ENCODE measurements around the gene DEFB114. TPM values are rescaled to one million over a fixed set of nuclear protein-coding genes. Genes with fewer than 3 reads are reported as not detected.

Gene DEFB114
- total and polyA plus RNA-seq, 7 experiments from 2014 or later = not detected

GRCh38 chr6:49939993-49940498, 23.9 kb downstream of the DEFB114 start:
- Mint-ChIP-seq H3K4me3 (no peak overlapping the region), H3K27me3 (no peaks in the 10 kb centered on the region), H3K9me3 (peaks cover 0 to 10% (median 3%) of the 10 kb centered on the region in 11 donors), H3K4me1 (no peaks in the 10 kb centered on the region), H3K36me3 (no peaks in the 10 kb centered on the region), H3K27ac (no peak overlapping the region)
- H3K9me3 ChIP-seq (ENCODE audit: control insufficient read depth in 2 of 3, low read length in 3 of 3) = no peaks in the 10 kb centered on the region
- DNase-seq = no peak
- H3K27ac ChIP-seq (ENCODE audit: low read depth, low read length) = no peak overlapping the region
- no peaks in the 10 kb centered on the region for H3K36me3 ChIP-seq (ENCODE audit: control insufficient read depth in 2 of 3, insufficient read depth in 3 of 3, low read length in 3 of 3)
- no peaks in the 10 kb centered on the region for H3K4me1 ChIP-seq (ENCODE audit: control insufficient read depth in 2 of 2, insufficient read depth in 2 of 2, low read length in 2 of 2)
- POLR2A ChIA-PET = no interaction called here
- ATAC-seq = no peak
- CTCF ChIA-PET = no interaction called here
- intact Hi-C loops (cut with micrococcal nuclease) = no loop called here
- no peaks in the 10 kb centered on the region for H3K27me3 ChIP-seq (ENCODE audit: control insufficient read depth in 2 of 2, insufficient read depth in 2 of 2, low read length in 2 of 2)
- H3K4me3 ChIP-seq (ENCODE audit: low read length) = no peak overlapping the region

GRCh38 chr6:49937811-49938210, 26.2 kb downstream of the DEFB114 start:
- intact Hi-C loops (cut with micrococcal nuclease) = no loop called here
- H3K27ac ChIP-seq (ENCODE audit: low read depth, low read length) = no peak overlapping the region
- H3K9me3 ChIP-seq (ENCODE audit: control insufficient read depth in 2 of 3, low read length in 3 of 3) = no peaks in the 10 kb centered on the region
- no peaks in the 10 kb centered on the region for H3K36me3 Mint-ChIP-seq
- no peaks in the 10 kb centered on the region for H3K4me1 Mint-ChIP-seq
- DNase-seq (no peak), ATAC-seq (no peak)
- H3K4me1 ChIP-seq (ENCODE audit: control insufficient read depth in 2 of 2, insufficient read depth in 2 of 2, low read length in 2 of 2) = no peaks in the 10 kb centered on the region
- no peak overlapping the region for H3K4me3 ChIP-seq (ENCODE audit: low read length)
- ChIA-PET CTCF (no interaction called here), POLR2A (no interaction called here)
- H3K9me3 Mint-ChIP-seq = peaks cover 0 to 5% (median 0%) of the 10 kb centered on the region in 11 donors
- no peak overlapping the region for H3K4me3 Mint-ChIP-seq
- H3K36me3 ChIP-seq (ENCODE audit: control insufficient read depth in 2 of 3, insufficient read depth in 3 of 3, low read length in 3 of 3) = no peaks in the 10 kb centered on the region
- no peaks in the 10 kb centered on the region for H3K27me3 ChIP-seq (ENCODE audit: control insufficient read depth in 2 of 2, insufficient read depth in 2 of 2, low read length in 2 of 2)
- H3K27me3 Mint-ChIP-seq = no peaks in the 10 kb centered on the region
- no peak overlapping the region for H3K27ac Mint-ChIP-seq

- H3K27me3 Mint-ChIP-seq = no peaks in the 10 kb centered on the region
- Histone ChIP-seq H3K4me3 (ENCODE audit: low read length) (no peak overlapping the region), H3K27ac (ENCODE audit: low read depth, low read length) (no peak overlapping the region), H3K27me3 (ENCODE audit: control insufficient read depth in 2 of 2, insufficient read depth in 2 of 2, low read length in 2 of 2) (no peaks in the 10 kb centered on the region), H3K36me3 (ENCODE audit: control insufficient read depth in 2 of 3, insufficient read depth in 3 of 3, low read length in 3 of 3) (no peaks in the 10 kb centered on the region), H3K4me1 (ENCODE audit: control insufficient read depth in 2 of 2, insufficient read depth in 2 of 2, low read length in 2 of 2) (no peaks in the 10 kb centered on the region), H3K9me3 (ENCODE audit: control insufficient read depth in 2 of 3, low read length in 3 of 3) (no peaks in the 10 kb centered on the region)
- no peak for DNase-seq
- ATAC-seq = no peak
- H3K4me3 Mint-ChIP-seq = no peak overlapping the region
- H3K4me1 Mint-ChIP-seq = no peaks in the 10 kb centered on the region
- H3K9me3 Mint-ChIP-seq = peaks cover 0 to 5% (median 0%) of the 10 kb centered on the region in 11 donors
- no peak overlapping the region for H3K27ac Mint-ChIP-seq
- intact Hi-C loops (cut with micrococcal nuclease) = no loop called here
- POLR2A ChIA-PET = no interaction called here
- no peaks in the 10 kb centered on the region for H3K36me3 Mint-ChIP-seq
- CTCF ChIA-PET = no interaction called here
Measured at GRCh38 chr6:49937017-49937416, 26.9 kb downstream of the DEFB114 start.

- Mint-ChIP-seq H3K36me3 (no peaks in the 10 kb centered on the region), H3K27me3 (no peaks in the 10 kb centered on the region), H3K4me3 (no peak overlapping the region), H3K9me3 (peaks cover 0 to 5% (median 0%) of the 10 kb centered on the region in 11 donors), H3K27ac (no peak overlapping the region), H3K4me1 (no peaks in the 10 kb centered on the region)
- H3K4me1 ChIP-seq (ENCODE audit: control insufficient read depth in 2 of 2, insufficient read depth in 2 of 2, low read length in 2 of 2) = no peaks in the 10 kb centered on the region
- H3K27ac ChIP-seq (ENCODE audit: low read depth, low read length) = no peak overlapping the region
- H3K4me3 ChIP-seq (ENCODE audit: low read length) = no peak overlapping the region
- ChIA-PET CTCF (no interaction called here), POLR2A (no interaction called here)
- no peaks in the 10 kb centered on the region for H3K36me3 ChIP-seq (ENCODE audit: control insufficient read depth in 2 of 3, insufficient read depth in 3 of 3, low read length in 3 of 3)
- H3K27me3 ChIP-seq (ENCODE audit: control insufficient read depth in 2 of 2, insufficient read depth in 2 of 2, low read length in 2 of 2) = no peaks in the 10 kb centered on the region
- intact Hi-C loops (cut with micrococcal nuclease) = no loop called here
- H3K9me3 ChIP-seq (ENCODE audit: control insufficient read depth in 2 of 3, low read length in 3 of 3) = no peaks in the 10 kb centered on the region
- DNase-seq = no peak
- no peak for ATAC-seq
Measured at GRCh38 chr6:49935387-49935786, 28.6 kb downstream of the DEFB114 start.

GRCh38 chr6:49934770-49935169, 29.2 kb downstream of the DEFB114 start:
- DNase-seq (no peak), ATAC-seq (no peak)
- Histone ChIP-seq H3K4me1 (ENCODE audit: control insufficient read depth in 2 of 2, insufficient read depth in 2 of 2, low read length in 2 of 2) (no peaks in the 10 kb centered on the region), H3K27me3 (ENCODE audit: control insufficient read depth in 2 of 2, insufficient read depth in 2 of 2, low read length in 2 of 2) (no peaks in the 10 kb centered on the region), H3K9me3 (ENCODE audit: control insufficient read depth in 2 of 3, low read length in 3 of 3) (no peaks in the 10 kb centered on the region), H3K27ac (ENCODE audit: low read depth, low read length) (no peak overlapping the region), H3K4me3 (ENCODE audit: low read length) (no peak overlapping the region), H3K36me3 (ENCODE audit: control insufficient read depth in 2 of 3, insufficient read depth in 3 of 3, low read length in 3 of 3) (no peaks in the 10 kb centered on the region)
- CTCF ChIA-PET = interaction anchor here (0.6 kb wide), 1 partner anchor 9 kb away, joined by 5 read pairs; no protein-coding TSS in a partner anchor
- no peaks in the 10 kb centered on the region for H3K27me3 Mint-ChIP-seq
- intact Hi-C loops (cut with micrococcal nuclease) = no loop called here
- POLR2A ChIA-PET = no interaction called here
- H3K9me3 Mint-ChIP-seq = peaks cover 0 to 5% (median 0%) of the 10 kb centered on the region in 11 donors
- H3K36me3 Mint-ChIP-seq = no peaks in the 10 kb centered on the region
- H3K27ac Mint-ChIP-seq = no peak overlapping the region
- no peak overlapping the region for H3K4me3 Mint-ChIP-seq
- no peaks in the 10 kb centered on the region for H3K4me1 Mint-ChIP-seq

- H3K27me3 Mint-ChIP-seq = no peaks in the 10 kb centered on the region
- ChIA-PET CTCF (no interaction called here), POLR2A (no interaction called here)
- H3K4me1 ChIP-seq (ENCODE audit: control insufficient read depth in 2 of 2, insufficient read depth in 2 of 2, low read length in 2 of 2) = no peaks in the 10 kb centered on the region
- H3K36me3 ChIP-seq (ENCODE audit: control insufficient read depth in 2 of 3, insufficient read depth in 3 of 3, low read length in 3 of 3) = no peaks in the 10 kb centered on the region
- ATAC-seq (no peak), DNase-seq (no peak)
- intact Hi-C loops (cut with micrococcal nuclease) = no loop called here
- H3K4me3 ChIP-seq (ENCODE audit: low read length) = no peak overlapping the region
- H3K9me3 Mint-ChIP-seq = peaks cover 0 to 5% (median 0%) of the 10 kb centered on the region in 11 donors
- H3K36me3 Mint-ChIP-seq = no peaks in the 10 kb centered on the region
- H3K4me1 Mint-ChIP-seq = no peaks in the 10 kb centered on the region
- no peak overlapping the region for H3K27ac Mint-ChIP-seq
- H3K9me3 ChIP-seq (ENCODE audit: control insufficient read depth in 2 of 3, low read length in 3 of 3) = no peaks in the 10 kb centered on the region
- no peak overlapping the region for H3K27ac ChIP-seq (ENCODE audit: low read depth, low read length)
- no peak overlapping the region for H3K4me3 Mint-ChIP-seq
- no peaks in the 10 kb centered on the region for H3K27me3 ChIP-seq (ENCODE audit: control insufficient read depth in 2 of 2, insufficient read depth in 2 of 2, low read length in 2 of 2)
Measured at GRCh38 chr6:49933526-49933925, 30.4 kb downstream of the DEFB114 start.

- Histone ChIP-seq H3K9me3 (ENCODE audit: control insufficient read depth in 2 of 3, low read length in 3 of 3) (no peaks in the 10 kb centered on the region), H3K27me3 (ENCODE audit: control insufficient read depth in 2 of 2, insufficient read depth in 2 of 2, low read length in 2 of 2) (no peaks in the 10 kb centered on the region), H3K36me3 (ENCODE audit: control insufficient read depth in 2 of 3, insufficient read depth in 3 of 3, low read length in 3 of 3) (no peaks in the 10 kb centered on the region), H3K4me3 (ENCODE audit: low read length) (no peak overlapping the region), H3K27ac (ENCODE audit: low read depth, low read length) (no peak overlapping the region), H3K4me1 (ENCODE audit: control insufficient read depth in 2 of 2, insufficient read depth in 2 of 2, low read length in 2 of 2) (no peaks in the 10 kb centered on the region)
- intact Hi-C loops (cut with micrococcal nuclease) = no loop called here
- no peak for DNase-seq
- no peak overlapping the region for H3K4me3 Mint-ChIP-seq
- CTCF ChIA-PET = no interaction called here
- no peaks in the 10 kb centered on the region for H3K27me3 Mint-ChIP-seq
- no peaks in the 10 kb centered on the region for H3K36me3 Mint-ChIP-seq
- POLR2A ChIA-PET = no interaction called here
- H3K9me3 Mint-ChIP-seq = peaks cover 0 to 6% (median 4%) of the 10 kb centered on the region in 11 donors
- no peak overlapping the region for H3K27ac Mint-ChIP-seq
- H3K4me1 Mint-ChIP-seq = no peaks in the 10 kb centered on the region
- ATAC-seq = no peak
Measured at GRCh38 chr6:49929340-49929739, 34.6 kb downstream of the DEFB114 start.

Data from naive thymus-derived CD4-positive, alpha-beta T cell (primary cell).